ENCODE data around the gene MCFD2.

DNA sequence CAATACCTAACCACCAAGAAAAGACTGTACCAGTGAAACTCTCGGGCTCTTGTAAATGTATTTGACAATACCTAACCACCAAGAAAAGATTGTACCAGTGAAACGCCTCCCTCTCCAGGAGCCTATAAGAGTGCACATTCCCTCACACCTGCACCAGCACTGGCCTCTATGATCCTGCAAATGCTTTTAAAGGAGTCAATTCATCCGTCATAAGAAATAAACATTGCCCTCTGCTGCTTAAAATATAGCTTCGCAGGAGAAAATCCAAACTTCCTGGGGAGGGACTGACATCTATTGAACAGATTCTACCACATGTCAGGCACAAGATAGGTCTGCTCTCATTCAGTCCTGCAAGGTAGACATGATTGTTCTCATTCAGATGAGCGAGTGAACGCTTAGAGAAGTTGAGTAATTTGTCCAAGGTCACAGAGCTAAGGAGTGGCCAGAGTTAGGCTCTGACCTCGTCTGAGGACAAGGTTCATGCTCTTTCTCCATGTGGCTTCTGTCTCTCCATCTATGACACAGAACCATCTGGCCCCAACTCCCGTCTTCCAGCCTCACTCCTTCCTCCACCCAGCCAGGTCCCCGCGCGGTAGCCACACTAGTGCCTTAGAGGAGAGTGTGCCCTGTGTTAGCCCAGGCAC lies 38.7 kb downstream of the MCFD2 start:
- TF ChIP-seq, protein P1, sequence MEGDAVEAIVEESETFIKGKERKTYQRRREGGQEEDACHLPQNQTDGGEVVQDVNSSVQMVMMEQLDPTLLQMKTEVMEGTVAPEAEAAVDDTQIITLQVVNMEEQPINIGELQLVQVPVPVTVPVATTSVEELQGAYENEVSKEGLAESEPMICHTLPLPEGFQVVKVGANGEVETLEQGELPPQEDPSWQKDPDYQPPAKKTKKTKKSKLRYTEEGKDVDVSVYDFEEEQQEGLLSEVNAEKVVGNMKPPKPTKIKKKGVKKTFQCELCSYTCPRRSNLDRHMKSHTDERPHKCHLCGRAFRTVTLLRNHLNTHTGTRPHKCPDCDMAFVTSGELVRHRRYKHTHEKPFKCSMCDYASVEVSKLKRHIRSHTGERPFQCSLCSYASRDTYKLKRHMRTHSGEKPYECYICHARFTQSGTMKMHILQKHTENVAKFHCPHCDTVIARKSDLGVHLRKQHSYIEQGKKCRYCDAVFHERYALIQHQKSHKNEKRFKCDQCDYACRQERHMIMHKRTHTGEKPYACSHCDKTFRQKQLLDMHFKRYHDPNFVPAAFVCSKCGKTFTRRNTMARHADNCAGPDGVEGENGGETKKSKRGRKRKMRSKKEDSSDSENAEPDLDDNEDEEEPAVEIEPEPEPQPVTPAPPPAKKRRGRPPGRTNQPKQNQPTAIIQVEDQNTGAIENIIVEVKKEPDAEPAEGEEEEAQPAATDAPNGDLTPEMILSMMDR (conservative IDR thresholded peaks at IDR 0.05; ENCODE audit: low read length) = peak; percentile 48
- no peak for TF ChIP-seq EZH2phosphoT487 (IDR thresholded peaks at IDR 0.05; ENCODE audit: borderline replicate concordance, low read depth, low read length)
